HepG2 (cell line): ENCODE measurements around the gene PPP1R27. TPM values are rescaled to one million over a fixed set of nuclear protein-coding genes. Genes with fewer than 3 reads are reported as not detected.

Source experiments
- AHR ChIP-seq: IDR thresholded peaks from 2 replicates; pipeline ENCODE4 v1.6.1; 2018; ENCODE audit warnings: missing genetic modification reagents, missing compliant biosample characterization
- BRD4 ChIP-seq: sonication (generic); formaldehyde crosslinking; IDR thresholded peaks from 2 replicates; pipeline ENCODE4 v1.4.0; 2020; ENCODE audit warnings: missing genetic modification reagents
- BRF2 ChIP-seq: sonication (generic); formaldehyde crosslinking; IDR thresholded peaks from 2 replicates; pipeline ENCODE4 v1.8.1; 2022; ENCODE audit warnings: mild to moderate bottlenecking, missing genetic modification reagents
- DR1 ChIP-seq: sonication (generic); formaldehyde crosslinking; IDR thresholded peaks from 2 replicates; pipeline ENCODE4 v1.8.0; 2021; ENCODE audit warnings: mild to moderate bottlenecking, missing genetic modification reagents, inconsistent platforms
- GPN1 ChIP-seq: sonication (generic); formaldehyde crosslinking; IDR thresholded peaks from 2 replicates; pipeline ENCODE4 v1.5.1; 2020; ENCODE audit warnings: missing genetic modification reagents, borderline replicate concordance
- GTF3A ChIP-seq: sonication (generic); formaldehyde crosslinking; conservative IDR thresholded peaks from 2 replicates; pipeline ENCODE4 v1.4.0; 2020; ENCODE audit warnings: mild to moderate bottlenecking, missing genetic modification reagents
- JDP2 ChIP-seq: sonication (generic); formaldehyde crosslinking; IDR thresholded peaks from 2 replicates; pipeline ENCODE4 v1.8.1; 2022; ENCODE audit warnings: missing genetic modification reagents, borderline replicate concordance
- MED13 ChIP-seq: sonication (generic); formaldehyde crosslinking; IDR thresholded peaks from 2 replicates; pipeline ENCODE4 v1.5.0; 2020; ENCODE audit warnings: missing genetic modification reagents
- MXD1 ChIP-seq: sonication (generic); formaldehyde crosslinking; IDR thresholded peaks from 2 replicates; pipeline ENCODE4 v1.4.0; 2020; ENCODE audit warnings: mild to moderate bottlenecking, missing genetic modification reagents
- NCOA2 ChIP-seq: sonication (generic); formaldehyde crosslinking; IDR thresholded peaks from 2 replicates; pipeline ENCODE4 v1.8.0; 2022; ENCODE audit warnings: inconsistent platforms
- NFE2 ChIP-seq: sonication (generic); formaldehyde crosslinking; IDR thresholded peaks from 2 replicates; pipeline ENCODE4 v1.4.0; 2020; ENCODE audit warnings: missing genetic modification reagents
- NR2C2 ChIP-seq: sonication (generic); formaldehyde crosslinking; IDR thresholded peaks from 2 replicates; pipeline ENCODE4 v1.4.0; 2020; ENCODE audit warnings: missing genetic modification reagents, mild to moderate bottlenecking, moderate library complexity, borderline replicate concordance
- PHF20 ChIP-seq: sonication (generic); formaldehyde crosslinking; IDR thresholded peaks from 2 replicates; pipeline ENCODE4 v1.5.0; 2020; ENCODE audit warnings: mild to moderate bottlenecking, missing genetic modification reagents
- SAFB2 ChIP-seq: sonication (generic); formaldehyde crosslinking; IDR thresholded peaks from 2 replicates; pipeline ENCODE4 v1.5.1; 2020; ENCODE audit warnings: missing genetic modification reagents, low read depth, mild to moderate bottlenecking, borderline replicate concordance
- SMAD3 ChIP-seq: sonication (generic); formaldehyde crosslinking; IDR thresholded peaks from 2 replicates; pipeline ENCODE4 v1.4.0; 2020; ENCODE audit warnings: missing genetic modification reagents
- SOX5 ChIP-seq: IDR thresholded peaks from 2 replicates; pipeline ENCODE4 v1.6.1; 2016; ENCODE audit warnings: borderline replicate concordance
- YY1 ChIP-seq: IDR thresholded peaks from 2 replicates; pipeline ENCODE4 v1.6.1; 2011; ENCODE audit warnings: low read length, low read depth, moderate library complexity, mild to moderate bottlenecking; ENCODE audit not compliant: insufficient read depth, insufficient replicate concordance
- ZBTB21 ChIP-seq: sonication (generic); formaldehyde crosslinking; IDR thresholded peaks from 2 replicates; pipeline ENCODE4 v1.4.0; 2020; ENCODE audit warnings: missing genetic modification reagents
- ZFX ChIP-seq: sonication (generic); formaldehyde crosslinking; IDR thresholded peaks from 2 replicates; pipeline ENCODE4 v1.4.0; 2020; ENCODE audit warnings: mild to moderate bottlenecking, low read depth, missing genetic modification reagents, moderate library complexity
- ZFY ChIP-seq: sonication (generic); formaldehyde crosslinking; IDR thresholded peaks from 2 replicates; pipeline ENCODE4 v1.4.0; 2020; ENCODE audit warnings: missing genetic modification reagents
- ZMAT5 ChIP-seq: sonication (generic); formaldehyde crosslinking; IDR thresholded peaks from 2 replicates; pipeline ENCODE4 v1.5.0; 2020; ENCODE audit warnings: mild to moderate bottlenecking, low read depth, missing genetic modification reagents, borderline replicate concordance
- ZNF251 ChIP-seq: sonication (generic); formaldehyde crosslinking; IDR thresholded peaks from 2 replicates; pipeline ENCODE4 v1.9.0; 2021; ENCODE audit warnings: mild to moderate bottlenecking, missing genetic modification reagents
- ZNF256 ChIP-seq: sonication (generic); formaldehyde crosslinking; conservative IDR thresholded peaks from 2 replicates; pipeline ENCODE4 v1.4.0; 2020; ENCODE audit warnings: missing genetic modification reagents
- ZNF362 ChIP-seq: sonication (generic); formaldehyde crosslinking; IDR thresholded peaks from 2 replicates; pipeline ENCODE4 v1.4.0; 2020; ENCODE audit warnings: missing genetic modification reagents, mild to moderate bottlenecking, borderline replicate concordance
- ZNF451 ChIP-seq: sonication (generic); formaldehyde crosslinking; IDR thresholded peaks from 2 replicates; pipeline ENCODE4 v1.5.0; 2020; ENCODE audit warnings: mild to moderate bottlenecking, missing genetic modification reagents
- ZNF572 ChIP-seq: sonication (generic); formaldehyde crosslinking; IDR thresholded peaks from 2 replicates; pipeline ENCODE4 v1.5.1; 2020; ENCODE audit warnings: mild to moderate bottlenecking, missing genetic modification reagents
- ZNF768 ChIP-seq: sonication (generic); formaldehyde crosslinking; IDR thresholded peaks from 2 replicates; pipeline ENCODE4 v1.4.0; 2020; ENCODE audit warnings: missing genetic modification reagents
- ZNF788 ChIP-seq: sonication (generic); formaldehyde crosslinking; IDR thresholded peaks from 2 replicates; pipeline ENCODE4 v1.5.0; 2020; ENCODE audit warnings: mild to moderate bottlenecking, missing genetic modification reagents, borderline replicate concordance
- polyA plus RNA-seq, 8 experiments: library from polyadenylated mRNA; depleted of rRNA in 3 of 8; stranded (reverse) in 7 of 8; unstranded in 1 of 8; fragments of >200 nt; fragmentation: Illumina TruSeq in 4 of 8; extraction: Trizol in 4 of 8; gene quantifications; 2 replicates each; pipeline versions ENCODE4 v1.2.1 to v1.2.3, GENCODE V29; 2011 to 2016; ENCODE audit warnings: low read depth in 4 of 8, missing spikeins in 1 of 8, mixed read lengths in 1 of 8; ENCODE audit not compliant: insufficient read depth in 1 of 8
- total RNA-seq, 5 experiments: library from RNA; depleted of rRNA; stranded (reverse); fragments of >200 nt; fragmentation: Illumina TruSeq; extraction: Trizol; gene quantifications; 2 replicates each; pipeline ENCODE4 v1.2.3, GENCODE V29; 2016; ENCODE audit warnings: low read depth in 1 of 5

Gene PPP1R27
- total and polyA plus RNA-seq, 2 of the 13 experiments (the other 11 are each of a cell fraction or from before 2014, with no cell fraction given) = 0.17 to 1.00 TPM

GRCh38 chr17:81870131-81870980 is 35.5 kb upstream of the PPP1R27 start (continued):
- TF ChIP-seq MXD1 (peak; percentile 29; the same call in 1 of the 2 replicates), ZNF768 (CRISPR knock-in tag) (peak; percentile 38; the same call in 1 of the 2 replicates), JDP2 (no peak), ZNF362 (CRISPR knock-in tag) (no peak), ZMAT5 (no peak), DR1 (no peak), ZNF451 (0 out of 2 replicates have a peak, but pooled peaks have one; percentile 39), BRF2 (CRISPR knock-in tag) (peak; percentile 44), NFE2 (CRISPR knock-in tag) (no peak), YY1 (peak; percentile 64), PHF20 (CRISPR knock-in tag) (peak; percentile 46; the same call in 1 of the 2 replicates), ZFY (CRISPR knock-in tag) (peak; percentile 58; the same call in 1 of the 2 replicates), NR2C2 (CRISPR knock-in tag) (peak; percentile 35; the same call in 1 of the 2 replicates), ZNF788 (no peak), NCOA2 (CRISPR knock-in tag) (0 out of 2 replicates have a peak, but pooled peaks have one; percentile 7), AHR (CRISPR knock-in tag) (0 out of 2 replicates have a peak, but pooled peaks have one; percentile 20), BRD4 (peak; percentile 41; the same call in 1 of the 2 replicates), ZNF256 (CRISPR knock-in tag) (0 out of 2 replicates have a peak, but pooled peaks have one; percentile 51), ZNF251 (peak; percentile 41; the same call in 1 of the 2 replicates), SMAD3 (CRISPR knock-in tag) (no peak), ZNF572 (CRISPR knock-in tag) (peak; percentile 86), SOX5 (CRISPR knock-in tag) (0 out of 2 replicates have a peak, but pooled peaks have one; percentile 5), ZFX (CRISPR knock-in tag) (peak; percentile 57), GTF3A (CRISPR knock-in tag) (0 out of 2 replicates have a peak, but pooled peaks have one; percentile 29), ZBTB21 (0 out of 2 replicates have a peak, but pooled peaks have one; percentile 36), GPN1 (CRISPR knock-in tag) (no peak), SAFB2 (no peak; the same call in 1 of the 2 replicates), MED13 (no peak)
